ENCODE data around the gene CLEC2L. TPM values are rescaled to one million over a fixed set of nuclear protein-coding genes. Genes with fewer than 3 reads are reported as not detected.

Gene CLEC2L
- total RNA-seq, 1 donor from 2014 or later = not detected

DNA sequence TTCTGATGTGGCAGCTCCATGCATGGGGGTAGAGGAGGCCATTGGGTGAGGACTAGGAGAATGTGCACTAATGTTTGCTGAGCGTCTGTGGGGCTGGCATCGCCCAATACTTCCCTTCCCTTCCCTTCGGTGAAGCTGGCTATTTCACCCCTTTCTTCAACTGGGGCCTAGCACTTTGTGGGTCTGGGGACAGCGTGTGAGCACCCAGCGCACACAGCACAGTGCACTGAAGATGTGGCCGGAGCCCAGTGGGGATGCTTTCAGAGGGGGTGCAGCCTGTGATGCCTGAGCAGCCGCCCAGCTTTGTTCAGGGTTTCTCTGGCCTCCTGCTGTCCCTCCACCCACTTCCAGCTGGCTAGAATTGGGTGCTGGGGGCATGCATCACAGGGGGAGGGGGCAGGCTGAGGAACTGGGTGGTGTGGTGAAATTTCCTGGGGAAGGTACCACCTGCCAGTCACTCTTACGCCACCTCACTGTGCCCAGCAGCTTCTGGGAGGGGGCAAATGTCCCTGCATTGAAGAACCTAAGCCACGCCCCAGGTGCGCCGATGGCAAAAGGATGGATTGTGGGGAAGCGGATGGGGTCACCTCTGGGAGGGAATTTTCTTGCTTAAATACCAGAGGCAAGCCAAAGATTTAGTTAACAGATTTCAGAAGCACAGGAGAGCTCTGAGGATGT is 45.5 kb downstream of the CLEC2L start:
- no peak overlapping the region for H3K4me3 ChIP-seq (ENCODE audit: low read depth, low read length)
- TF ChIP-seq, protein P1, sequence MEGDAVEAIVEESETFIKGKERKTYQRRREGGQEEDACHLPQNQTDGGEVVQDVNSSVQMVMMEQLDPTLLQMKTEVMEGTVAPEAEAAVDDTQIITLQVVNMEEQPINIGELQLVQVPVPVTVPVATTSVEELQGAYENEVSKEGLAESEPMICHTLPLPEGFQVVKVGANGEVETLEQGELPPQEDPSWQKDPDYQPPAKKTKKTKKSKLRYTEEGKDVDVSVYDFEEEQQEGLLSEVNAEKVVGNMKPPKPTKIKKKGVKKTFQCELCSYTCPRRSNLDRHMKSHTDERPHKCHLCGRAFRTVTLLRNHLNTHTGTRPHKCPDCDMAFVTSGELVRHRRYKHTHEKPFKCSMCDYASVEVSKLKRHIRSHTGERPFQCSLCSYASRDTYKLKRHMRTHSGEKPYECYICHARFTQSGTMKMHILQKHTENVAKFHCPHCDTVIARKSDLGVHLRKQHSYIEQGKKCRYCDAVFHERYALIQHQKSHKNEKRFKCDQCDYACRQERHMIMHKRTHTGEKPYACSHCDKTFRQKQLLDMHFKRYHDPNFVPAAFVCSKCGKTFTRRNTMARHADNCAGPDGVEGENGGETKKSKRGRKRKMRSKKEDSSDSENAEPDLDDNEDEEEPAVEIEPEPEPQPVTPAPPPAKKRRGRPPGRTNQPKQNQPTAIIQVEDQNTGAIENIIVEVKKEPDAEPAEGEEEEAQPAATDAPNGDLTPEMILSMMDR (conservative IDR thresholded peaks at IDR 0.05; ENCODE audit: low read depth, low read length) = no peak
- no peak for DNase-seq (ENCODE audit: low read depth)

DNA sequence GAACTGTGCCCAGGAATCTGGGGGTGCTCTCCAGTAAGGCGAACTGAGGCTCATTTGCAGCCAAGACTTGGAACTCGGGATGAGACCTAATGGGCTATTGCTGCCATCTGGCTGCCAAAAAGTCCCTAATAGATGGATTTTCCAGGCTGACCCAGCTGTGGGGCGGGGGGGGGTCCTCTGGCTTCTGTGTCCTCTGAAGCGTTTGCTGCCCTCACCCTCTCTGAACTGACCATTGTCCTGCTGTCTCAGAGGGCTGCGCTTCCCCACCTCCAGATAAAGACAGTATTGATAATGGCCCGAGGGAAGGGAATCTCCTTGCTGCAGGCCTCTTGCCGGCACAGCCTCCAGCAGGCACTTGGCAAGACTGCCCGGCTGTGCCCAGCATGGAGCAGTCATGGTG is 46.6 kb downstream of the CLEC2L start:
- TF ChIP-seq, protein P1 (conservative IDR thresholded peaks at IDR 0.05; ENCODE audit: low read depth, low read length) = peak; percentile 11
- DNase-seq (ENCODE audit: low read depth) = no peak
- no peak overlapping the region for H3K4me3 ChIP-seq (ENCODE audit: low read depth, low read length)

DNA sequence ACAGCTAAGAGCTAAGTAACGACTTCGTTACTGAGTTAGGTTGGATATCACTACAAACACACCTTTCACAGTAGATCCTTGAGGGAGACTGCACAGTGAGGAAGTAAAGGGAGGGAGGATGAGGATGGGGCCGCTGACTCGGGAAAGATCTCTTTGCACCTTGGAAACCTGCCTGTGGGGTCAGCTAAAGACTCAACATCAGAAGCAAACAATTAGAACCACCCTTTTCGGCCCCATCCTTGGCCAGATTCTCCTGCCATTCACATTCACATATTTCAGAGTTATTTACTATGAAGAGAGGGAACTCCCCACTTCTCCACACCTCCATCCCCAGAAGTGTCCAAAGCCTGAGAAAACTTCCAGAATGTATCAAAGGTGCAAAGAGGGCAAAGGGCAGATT is 47.1 kb downstream of the CLEC2L start:
- no peak overlapping the region for H3K4me3 ChIP-seq (ENCODE audit: low read depth, low read length)
- DNase-seq (ENCODE audit: low read depth) = no peak
- TF ChIP-seq, protein P1 (conservative IDR thresholded peaks at IDR 0.05; ENCODE audit: low read depth, low read length) = no peak

DNA sequence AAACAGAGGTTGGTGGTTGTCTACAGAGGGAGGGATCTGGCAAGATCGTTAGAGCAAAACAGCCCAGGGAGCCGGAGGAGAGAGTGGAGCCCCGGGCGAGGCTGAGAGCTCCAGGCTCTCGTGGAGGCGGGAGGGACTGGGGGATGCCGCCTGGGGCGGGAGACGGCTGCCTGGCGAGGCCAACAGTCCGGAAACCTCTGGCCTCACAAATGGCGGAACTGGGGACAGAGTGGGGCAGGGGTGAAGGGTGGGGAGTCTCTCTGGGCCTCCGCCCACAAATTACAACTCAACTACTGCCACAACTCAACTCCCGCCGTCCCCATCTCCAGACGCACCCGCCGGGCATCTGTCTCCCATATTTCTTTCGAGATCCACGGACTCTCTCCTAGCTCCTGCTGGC is 47.7 kb downstream of the CLEC2L start:
- TF ChIP-seq, protein P1 (conservative IDR thresholded peaks at IDR 0.05; ENCODE audit: low read depth, low read length) = no peak
- DNase-seq (ENCODE audit: low read depth) = no peak
- no peak overlapping the region for H3K4me3 ChIP-seq (ENCODE audit: low read depth, low read length)

DNA sequence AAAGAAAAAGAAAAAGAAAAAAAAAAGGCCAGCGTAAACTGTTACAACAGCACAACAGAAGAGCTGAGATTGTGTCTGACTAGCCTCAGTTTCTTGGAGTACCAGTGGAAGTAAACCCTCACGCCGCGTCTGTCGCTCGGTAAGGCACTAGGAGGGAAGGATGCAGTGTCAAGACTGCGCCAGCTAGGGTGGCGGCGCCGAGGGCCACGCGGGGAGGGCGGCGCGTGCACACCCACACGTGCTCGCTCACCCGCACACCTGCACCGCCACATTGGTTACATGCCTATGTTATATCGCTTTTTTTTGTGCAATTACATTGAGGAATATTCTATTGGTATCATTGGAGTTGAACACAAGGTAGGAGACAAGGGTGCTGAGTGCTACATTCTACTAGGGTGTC is 48.2 kb downstream of the CLEC2L start:
- TF ChIP-seq, protein P1 (conservative IDR thresholded peaks at IDR 0.05; ENCODE audit: low read depth, low read length) = no peak
- no peak for DNase-seq (ENCODE audit: low read depth)
- H3K4me3 ChIP-seq (ENCODE audit: low read depth, low read length) = no peak overlapping the region

DNA sequence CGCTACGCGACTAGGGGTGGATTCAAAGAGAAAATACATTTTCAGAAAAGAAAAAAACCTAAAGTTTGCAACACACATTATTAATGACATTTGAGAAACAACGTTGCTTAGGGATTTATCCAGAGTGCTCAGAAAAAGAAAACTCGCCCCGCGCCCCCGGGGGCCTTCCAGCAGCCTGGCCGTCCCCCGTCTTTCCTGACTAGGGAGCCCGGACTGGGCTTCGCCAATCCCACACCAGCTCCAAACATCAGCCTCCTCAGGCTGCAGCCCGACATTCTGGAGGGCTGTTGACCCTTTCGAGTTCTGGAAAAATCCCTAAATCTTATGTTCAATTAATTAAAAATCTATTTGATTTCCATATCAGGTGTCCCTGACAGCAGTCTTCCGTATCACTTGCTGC is 48.6 kb downstream of the CLEC2L start:
- no peak overlapping the region for H3K4me3 ChIP-seq (ENCODE audit: low read depth, low read length)
- DNase-seq (ENCODE audit: low read depth) = no peak
- TF ChIP-seq, protein P1 (conservative IDR thresholded peaks at IDR 0.05; ENCODE audit: low read depth, low read length) = no peak

DNA sequence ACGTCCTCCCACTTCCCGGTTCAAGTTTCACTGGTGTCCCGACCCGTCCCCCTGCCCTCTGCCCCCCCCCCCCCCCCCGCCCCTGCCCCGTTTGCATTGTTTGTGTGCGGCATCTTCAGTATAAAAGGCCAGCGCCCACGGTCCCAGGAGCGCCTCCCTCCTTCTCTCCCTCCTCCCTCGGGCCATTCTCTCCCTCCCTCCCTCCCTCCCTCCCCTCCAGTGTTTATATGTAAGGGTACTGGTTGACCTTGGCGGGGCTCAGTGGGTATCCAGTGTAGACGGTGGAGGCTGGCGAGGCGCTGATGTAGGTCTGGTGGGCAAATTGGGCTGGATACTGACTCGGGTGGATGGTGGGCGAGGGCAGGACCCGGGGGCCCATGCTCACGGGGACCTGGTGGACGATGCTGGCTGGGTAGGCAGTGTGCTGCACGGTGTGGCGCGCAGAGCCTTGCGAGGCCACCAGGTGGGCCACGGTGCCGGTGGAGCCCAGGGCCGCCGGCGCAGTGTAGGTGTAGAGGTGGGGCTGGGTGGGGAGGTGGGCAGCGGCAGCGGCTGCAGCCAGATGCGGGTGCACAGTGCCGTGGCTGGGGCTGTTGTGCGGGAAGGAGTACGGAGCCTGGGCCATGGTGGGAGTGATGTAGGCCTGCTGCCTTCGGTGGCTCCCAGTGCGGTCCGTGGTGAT is 49.4 kb downstream of the CLEC2L start:
- no peak for DNase-seq (ENCODE audit: low read depth)
- H3K4me3 ChIP-seq (ENCODE audit: low read depth, low read length) = no peak overlapping the region
- TF ChIP-seq, protein P1 (conservative IDR thresholded peaks at IDR 0.05; ENCODE audit: low read depth, low read length) = no peak

All from epithelial cell of proximal tubule (primary cell).